Mesenchymal stem cell (in vitro differentiated cells and primary cell): ENCODE results near the gene YIPF2.
"Not testable (repeated sequence)": the region's sequence is repeated elsewhere in the genome, so short reads cannot be mapped to it uniquely, and the experiment has no call there.

ENCODE experiments used
- DNase-seq: peaks from one replicate; pipeline ENCODE4 v3.0.0-alpha.2; 2013
- H2AFZ ChIP-seq: one replicate; pipeline ENCODE4 v1.6.1; 2013; ENCODE audit warnings: low read depth, mild to moderate bottlenecking, control low read depth, inconsistent platforms, low read length, moderate library complexity
- H2AK5ac ChIP-seq: 2 replicates; pipeline ENCODE4 v1.6.1; 2013; ENCODE audit warnings: low read length, moderate library complexity, mild to moderate bottlenecking, inconsistent platforms; ENCODE audit not compliant: severe bottlenecking
- H2BK120ac ChIP-seq: one replicate; pipeline ENCODE4 v1.6.1; 2013; ENCODE audit warnings: low read depth, mild to moderate bottlenecking, inconsistent platforms, low read length, moderate library complexity
- H2BK12ac ChIP-seq, 2 experiments: one replicate each; pipeline ENCODE4 v1.6.1; 2013; ENCODE audit warnings: inconsistent platforms in 2 of 2, low read length in 2 of 2, mild to moderate bottlenecking in 2 of 2, moderate library complexity in 2 of 2, control low read depth in 1 of 2
- H2BK15ac ChIP-seq: one replicate; pipeline ENCODE4 v1.6.1; 2013; ENCODE audit warnings: mild to moderate bottlenecking, low read depth, inconsistent platforms; ENCODE audit not compliant: poor library complexity, severe bottlenecking
- H2BK5ac ChIP-seq: 2 replicates; pipeline ENCODE4 v1.6.1; 2013; ENCODE audit warnings: low read depth, mild to moderate bottlenecking, low read length, control low read depth, inconsistent platforms; ENCODE audit not compliant: poor library complexity, severe bottlenecking
- H3K14ac ChIP-seq, 2 experiments: one replicate each; pipeline ENCODE4 v1.6.1; 2013; ENCODE audit warnings: inconsistent platforms in 2 of 2, low read length in 2 of 2, control low read depth in 1 of 2, mild to moderate bottlenecking in 1 of 2, moderate library complexity in 1 of 2
- H3K18ac ChIP-seq, 2 experiments: one replicate each; pipeline ENCODE4 v1.6.1; 2013; ENCODE audit warnings: inconsistent platforms in 2 of 2, low read length in 2 of 2, control low read depth in 1 of 2, low read depth in 1 of 2, mild to moderate bottlenecking in 1 of 2
- H3K23ac ChIP-seq, 2 experiments: one replicate each; pipeline ENCODE4 v1.6.1; 2013; ENCODE audit warnings: inconsistent platforms in 2 of 2, low read length in 2 of 2, mild to moderate bottlenecking in 2 of 2, moderate library complexity in 2 of 2, control low read depth in 1 of 2
- H3K27ac ChIP-seq: 2 replicates; pipeline ENCODE4 v1.5.1; 2013; ENCODE audit warnings: mild to moderate bottlenecking, moderate library complexity, low read length, control low read depth, inconsistent platforms; ENCODE audit not compliant: poor library complexity, severe bottlenecking
- H3K27me3 ChIP-seq, 2 experiments: 2 replicates each; pipeline versions ENCODE4 v1.6.1 to v1.7.0; 2013; ENCODE audit warnings: low read length in 2 of 2, mild to moderate bottlenecking in 2 of 2, moderate library complexity in 2 of 2, control low read depth in 1 of 2, inconsistent platforms in 1 of 2; ENCODE audit not compliant: control insufficient read depth in 1 of 2, insufficient read depth in 1 of 2
- H3K36me3 ChIP-seq, 2 experiments: 2 replicates each; pipeline versions ENCODE4 v1.6.1 to v1.7.0; 2013; ENCODE audit warnings: low read length in 2 of 2, control low read depth in 1 of 2, inconsistent platforms in 1 of 2, low read depth in 1 of 2, mild to moderate bottlenecking in 1 of 2; ENCODE audit not compliant: insufficient read depth in 2 of 2, control insufficient read depth in 1 of 2
- H3K4ac ChIP-seq, 2 experiments: one replicate each; pipeline ENCODE4 v1.6.1; 2013; ENCODE audit warnings: inconsistent platforms in 2 of 2, low read length in 2 of 2, mild to moderate bottlenecking in 2 of 2, moderate library complexity in 2 of 2, control low read depth in 1 of 2, low read depth in 1 of 2
- H3K4me1 ChIP-seq: 2 replicates; pipeline ENCODE4 v1.6.1; 2013; ENCODE audit warnings: low read depth, low read length, control low read depth; ENCODE audit not compliant: control insufficient read depth, insufficient read depth
- H3K4me2 ChIP-seq: 2 replicates; pipeline ENCODE4 v1.6.1; 2013; ENCODE audit warnings: low read length, mild to moderate bottlenecking, inconsistent platforms; ENCODE audit not compliant: poor library complexity, severe bottlenecking
- H3K4me3 ChIP-seq, 2 experiments: 2 replicates each; pipeline versions ENCODE4 v1.5.1 to v1.7.0; 2013; ENCODE audit warnings: low read length in 2 of 2, mild to moderate bottlenecking in 2 of 2, control low read depth in 1 of 2, low read depth in 1 of 2; ENCODE audit not compliant: insufficient read depth in 1 of 2
- H3K79me1 ChIP-seq: replicated peaks from 2 replicates; pipeline ENCODE4 v1.6.1; 2013; ENCODE audit warnings: mild to moderate bottlenecking, control low read depth, low read length, inconsistent platforms; ENCODE audit not compliant: poor library complexity, severe bottlenecking
- H3K9ac ChIP-seq: 2 replicates; pipeline ENCODE4 v1.7.0; 2013; ENCODE audit warnings: mild to moderate bottlenecking, low read length, moderate library complexity
- H3K9me3 ChIP-seq: 2 replicates; pipeline ENCODE4 v1.7.0; 2013; ENCODE audit warnings: mild to moderate bottlenecking, low read length; ENCODE audit not compliant: control insufficient read depth
- H4K8ac ChIP-seq: one replicate; pipeline ENCODE4 v1.6.1; 2013; ENCODE audit warnings: inconsistent platforms, mild to moderate bottlenecking, low read length, moderate library complexity
- H4K91ac ChIP-seq: one replicate; pipeline ENCODE4 v1.6.1; 2013; ENCODE audit warnings: mild to moderate bottlenecking, low read length, inconsistent platforms
- WGBS: methylation state at CpG from one replicate; pipeline ENCODE4 v1.1.7; 2013; ENCODE audit warnings: mixed read lengths; 5-methylcytosine and 5-hydroxymethylcytosine counted together

YIPF2 gene

GRCh38 chr19:10941649-10942048 lies 13.2 kb upstream of the YIPF2 start:
- H2AK5ac ChIP-seq, H3K4me3 ChIP-seq, H3K9me3 ChIP-seq, H2AFZ ChIP-seq, H3K27ac ChIP-seq, H3K36me3 ChIP-seq, H3K9ac ChIP-seq, H3K4ac ChIP-seq, H3K79me1 ChIP-seq, H3K4me1 ChIP-seq, H3K14ac ChIP-seq, H4K91ac ChIP-seq, H2BK12ac ChIP-seq, H3K4me2 ChIP-seq, H2BK120ac ChIP-seq, H3K18ac ChIP-seq, H2BK5ac ChIP-seq, H3K23ac ChIP-seq, DNase-seq, H2BK15ac ChIP-seq, H3K27me3 ChIP-seq, H4K8ac ChIP-seq: not testable (repeated sequence)
- 87% methylated on average over 13 of the region's 14 CpGs for WGBS

- Histone ChIP-seq H3K14ac (no peak overlapping the region), H4K91ac (no peak overlapping the region), H3K27me3 (no peaks in the 10 kb centered on the region), H3K4me3 (no peak overlapping the region), H3K36me3 (peaks cover 6 to 10% of the 10 kb centered on the region in 2 experiments), H3K79me1 (peaks cover 11% of the 10 kb centered on the region), H3K23ac (no peak overlapping the region), H4K8ac (peak overlapping the region; percentile 54), H2AFZ (no peak overlapping the region), H3K27ac (no peak overlapping the region), H3K4ac (no peak overlapping the region), H3K9me3 (no peaks in the 10 kb centered on the region), H2BK5ac (no peak overlapping the region), H3K4me1 (peaks cover 4% of the 10 kb centered on the region), H3K9ac (no peak overlapping the region), H3K4me2 (peak overlapping the region; percentile 78), H2AK5ac (no peak overlapping the region), H2BK12ac (no peak overlapping the region), H2BK120ac (no peak overlapping the region), H3K18ac (no peak overlapping the region), H2BK15ac (no peak overlapping the region)
- WGBS: 1% methylated on average over 7 of the region's 11 CpGs
- DNase-seq: peak; percentile 85
Measured at GRCh38 chr19:10936661-10937084, 8.2 kb upstream of the YIPF2 start.

- no peak overlapping the region for H3K27ac ChIP-seq
- no peak overlapping the region for H2AK5ac ChIP-seq
- no peak overlapping the region for H3K14ac ChIP-seq
- H2BK5ac ChIP-seq: no peak overlapping the region
- H2AFZ ChIP-seq: no peak overlapping the region
- no peak overlapping the region for H2BK12ac ChIP-seq
- WGBS: 91% methylated on average over 9 of the region's 9 CpGs
- peaks cover 10% of the 10 kb centered on the region in 2 experiments for H3K36me3 ChIP-seq
- H3K4me2 ChIP-seq: no peak overlapping the region
- no peak overlapping the region for H3K4me3 ChIP-seq
- no peak overlapping the region for H3K23ac ChIP-seq
- no peak for DNase-seq
- H2BK15ac ChIP-seq: no peak overlapping the region
- H4K91ac ChIP-seq: no peak overlapping the region
- peak overlapping the region; percentile 36 for H4K8ac ChIP-seq
- H3K9me3 ChIP-seq: no peaks in the 10 kb centered on the region
- H3K9ac ChIP-seq: no peak overlapping the region
- no peak overlapping the region for H3K18ac ChIP-seq
- H3K79me1 ChIP-seq: peaks cover 12% of the 10 kb centered on the region
- peaks cover 6% of the 10 kb centered on the region for H3K4me1 ChIP-seq
- H2BK120ac ChIP-seq: no peak overlapping the region
- H3K27me3 ChIP-seq: no peaks in the 10 kb centered on the region
- H3K4ac ChIP-seq: no peak overlapping the region
Measured at GRCh38 chr19:10935371-10936059, 7.1 kb upstream of the YIPF2 start.

- Histone ChIP-seq H3K9me3 (no peaks in the 10 kb centered on the region), H2AFZ (no peak overlapping the region), H2BK5ac (no peak overlapping the region), H3K9ac (peak overlapping the region; percentile 92), H2BK15ac (no peak overlapping the region), H3K4me3 (peak overlapping the region; percentile 93 to 95), H3K79me1 (peaks cover 28% of the 10 kb centered on the region), H4K8ac (peak overlapping the region; percentile 89), H3K36me3 (peaks cover 20 to 40% of the 10 kb centered on the region in 2 experiments), H2BK12ac (no peak overlapping the region), H2BK120ac (no peak overlapping the region), H4K91ac (no peak overlapping the region), H3K23ac (peak overlapping the region in 1 of 2 experiments; percentile 83), H3K27ac (no peak overlapping the region), H3K4ac (peak overlapping the region; percentile 91 to 99), H2AK5ac (no peak overlapping the region), H3K18ac (no peak overlapping the region), H3K4me2 (peak overlapping the region; percentile 98), H3K27me3 (no peaks in the 10 kb centered on the region), H3K4me1 (peaks cover 19% of the 10 kb centered on the region), H3K14ac (peak overlapping the region in 1 of 2 experiments; percentile 83)
- 18% methylated on average over 27 of the region's 27 CpGs for WGBS
- no peak for DNase-seq
Measured at GRCh38 chr19:10929402-10929794, 959 bp upstream of the YIPF2 start.
